ENCODE data around the gene ZBTB17.

Gene ZBTB17

GRCh38 chr1:15960808-15961207, 15.1 kb downstream of the ZBTB17 start:
- DNase-seq (ENCODE audit: low read depth in 2 of 2) = no peak

DNA sequence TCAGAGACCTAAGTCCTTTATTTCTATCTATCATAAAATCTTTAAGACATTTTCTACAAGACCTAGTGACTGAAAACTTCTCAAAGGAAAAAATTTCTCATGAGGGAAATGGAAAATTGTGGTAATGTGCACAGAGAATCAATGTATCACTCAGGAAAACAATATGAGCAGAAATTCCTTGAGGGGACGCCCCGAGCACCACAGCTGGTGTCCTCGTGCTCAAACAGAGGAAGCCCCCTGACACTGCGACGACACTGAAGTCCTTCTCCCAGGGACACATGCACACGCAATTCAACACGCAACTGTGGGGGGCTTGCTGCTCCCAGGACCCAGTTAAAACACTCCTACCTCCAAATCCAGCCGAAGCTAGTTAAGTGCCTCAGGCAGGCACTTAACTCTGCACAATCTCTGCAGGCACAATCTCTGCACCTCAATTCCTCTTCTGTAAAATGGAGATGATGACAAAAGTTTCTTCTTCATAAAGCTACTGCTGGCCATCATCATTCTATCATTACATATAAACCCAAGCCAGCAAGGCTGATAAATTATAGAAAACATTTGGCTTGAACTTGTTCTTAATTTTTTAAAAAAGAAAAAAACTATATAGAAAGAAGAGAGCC, 16.0 kb downstream of the ZBTB17 start:
- DNase-seq (ENCODE audit: low read depth in 2 of 2) = peak in 1 of 2 donors; percentile 19

- DNase-seq (ENCODE audit: low read depth in 2 of 2) = no peak
Measured at GRCh38 chr1:15959424-15959823, 16.5 kb downstream of the ZBTB17 start.

- no peak for DNase-seq (ENCODE audit: low read depth in 2 of 2)
Measured at GRCh38 chr1:15958793-15959192, 17.1 kb downstream of the ZBTB17 start.

- no peak for DNase-seq (ENCODE audit: low read depth in 2 of 2)
Measured at GRCh38 chr1:15958111-15958510, 17.8 kb downstream of the ZBTB17 start.

GRCh38 chr1:15957221-15958095, 18.4 kb downstream of the ZBTB17 start:
- no peak for DNase-seq (ENCODE audit: low read depth in 2 of 2)

GRCh38 chr1:15956150-15956549, 19.8 kb downstream of the ZBTB17 start:
- DNase-seq (ENCODE audit: low read depth in 2 of 2) = no peak

GRCh38 chr1:15955552-15955951, 20.3 kb downstream of the ZBTB17 start:
- no peak for DNase-seq (ENCODE audit: low read depth in 2 of 2)

DNA sequence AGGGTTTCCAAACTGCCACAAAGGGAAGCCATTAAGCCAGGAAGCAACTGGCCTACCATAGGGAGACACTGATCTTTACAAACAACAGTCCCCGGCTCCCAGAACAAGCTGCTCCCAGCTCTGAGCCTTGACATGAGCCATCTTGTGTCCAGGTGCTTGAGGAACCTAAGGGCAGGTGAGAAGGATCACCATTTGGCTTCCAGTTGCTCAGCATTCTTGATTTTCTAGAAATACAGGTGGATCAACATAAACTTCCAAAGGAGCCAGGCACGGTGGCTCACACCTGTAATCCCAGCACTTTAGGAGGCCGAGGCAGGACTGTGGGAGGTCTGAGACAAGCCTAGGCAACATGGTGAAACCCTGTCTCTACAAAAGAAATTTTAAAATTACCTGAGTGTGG, 21.6 kb downstream of the ZBTB17 start:
- DNase-seq (ENCODE audit: low read depth in 2 of 2) = no peak

DNA sequence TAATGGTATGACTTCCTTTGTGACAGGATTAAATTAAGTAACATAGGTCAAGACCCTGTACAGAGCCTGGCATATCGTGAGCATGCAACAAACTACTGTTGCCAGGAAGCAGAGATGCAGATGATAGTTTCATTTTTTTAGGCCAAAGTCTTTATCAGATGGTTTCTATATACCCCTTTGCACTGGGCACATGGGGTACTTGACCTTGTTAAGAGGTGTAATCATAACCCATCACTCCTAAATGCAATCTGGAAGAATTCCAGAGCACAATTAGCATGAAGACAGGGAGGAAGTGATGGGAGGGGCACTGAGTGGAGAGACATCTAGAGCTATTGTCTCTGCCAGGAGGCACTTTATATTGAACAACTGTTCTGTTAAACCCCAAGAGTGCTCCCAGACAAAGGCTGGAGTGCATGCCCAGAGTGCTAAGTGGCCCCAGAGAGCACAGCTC, 22.1 kb downstream of the ZBTB17 start:
- no peak for DNase-seq (ENCODE audit: low read depth in 2 of 2)

DNA sequence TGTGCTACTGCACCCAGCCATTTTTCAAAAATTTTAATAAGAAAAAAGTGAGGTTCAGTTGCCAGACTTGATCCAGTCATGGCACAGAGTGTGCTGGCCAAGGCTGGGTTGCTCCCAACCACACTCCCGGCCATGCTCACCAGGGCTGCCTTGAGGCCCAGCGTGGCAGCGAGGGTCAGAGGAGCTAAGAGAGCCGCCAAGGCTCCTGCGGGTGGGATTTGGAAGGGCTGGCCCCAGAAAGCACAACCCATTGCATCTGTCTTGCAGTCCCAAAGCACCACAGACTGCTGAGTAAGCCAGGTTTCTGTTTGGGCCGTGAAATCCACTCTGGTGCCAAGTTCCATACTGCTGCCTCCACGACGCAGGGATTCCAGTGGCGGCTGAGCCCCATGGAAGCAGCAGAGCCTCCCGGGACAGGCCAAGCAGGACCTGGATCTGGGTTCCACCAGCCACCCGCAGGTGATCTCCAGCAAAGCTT, 22.6 kb downstream of the ZBTB17 start:
- no peak for DNase-seq (ENCODE audit: low read depth in 2 of 2)

DNA sequence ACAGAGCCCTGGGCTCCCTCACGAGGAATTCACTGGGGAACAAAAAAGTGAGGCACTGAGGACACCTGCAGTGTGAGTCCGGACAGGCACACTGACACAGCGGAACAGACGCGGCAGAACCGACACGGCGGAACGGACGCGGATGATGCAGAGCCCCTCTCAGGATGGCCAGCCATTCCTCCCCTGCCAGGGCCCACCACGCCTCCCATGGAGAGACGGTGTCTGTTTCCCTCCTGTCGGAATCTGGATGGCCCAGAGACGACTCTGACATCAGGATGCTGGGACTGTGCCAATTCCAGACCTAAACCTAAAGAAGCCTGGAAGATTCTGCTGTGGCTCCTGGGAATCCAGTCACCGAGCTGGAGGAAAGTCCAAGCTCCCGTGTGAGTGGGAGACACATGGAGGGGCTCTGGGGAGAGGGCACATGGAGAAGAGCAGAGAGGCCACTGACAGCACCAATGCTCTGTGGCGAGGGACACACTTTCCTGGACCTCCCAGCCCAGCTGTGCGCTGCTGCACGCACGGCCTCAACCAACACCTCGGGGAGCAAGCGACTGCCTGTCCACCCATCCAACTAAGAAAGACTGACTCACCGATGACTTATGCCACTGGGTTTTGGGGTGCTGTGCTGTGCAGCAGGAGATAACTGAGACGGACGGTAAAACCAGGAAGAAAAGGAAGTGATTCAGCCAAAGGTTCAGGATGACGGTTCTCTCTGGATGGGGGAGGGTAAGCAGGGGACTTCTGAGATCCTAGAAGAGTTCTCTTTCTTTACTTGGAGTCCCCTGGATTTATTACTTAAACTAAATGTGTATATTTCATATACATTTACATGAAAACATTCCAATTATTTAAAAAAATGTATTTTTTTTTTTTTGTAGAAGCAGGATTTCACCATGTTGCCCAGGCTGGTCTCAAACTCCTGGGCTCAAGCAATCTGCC, 23.3 kb downstream of the ZBTB17 start:
- peak in 1 of 2 donors; percentile 55 for DNase-seq (ENCODE audit: low read depth in 2 of 2)

DNA sequence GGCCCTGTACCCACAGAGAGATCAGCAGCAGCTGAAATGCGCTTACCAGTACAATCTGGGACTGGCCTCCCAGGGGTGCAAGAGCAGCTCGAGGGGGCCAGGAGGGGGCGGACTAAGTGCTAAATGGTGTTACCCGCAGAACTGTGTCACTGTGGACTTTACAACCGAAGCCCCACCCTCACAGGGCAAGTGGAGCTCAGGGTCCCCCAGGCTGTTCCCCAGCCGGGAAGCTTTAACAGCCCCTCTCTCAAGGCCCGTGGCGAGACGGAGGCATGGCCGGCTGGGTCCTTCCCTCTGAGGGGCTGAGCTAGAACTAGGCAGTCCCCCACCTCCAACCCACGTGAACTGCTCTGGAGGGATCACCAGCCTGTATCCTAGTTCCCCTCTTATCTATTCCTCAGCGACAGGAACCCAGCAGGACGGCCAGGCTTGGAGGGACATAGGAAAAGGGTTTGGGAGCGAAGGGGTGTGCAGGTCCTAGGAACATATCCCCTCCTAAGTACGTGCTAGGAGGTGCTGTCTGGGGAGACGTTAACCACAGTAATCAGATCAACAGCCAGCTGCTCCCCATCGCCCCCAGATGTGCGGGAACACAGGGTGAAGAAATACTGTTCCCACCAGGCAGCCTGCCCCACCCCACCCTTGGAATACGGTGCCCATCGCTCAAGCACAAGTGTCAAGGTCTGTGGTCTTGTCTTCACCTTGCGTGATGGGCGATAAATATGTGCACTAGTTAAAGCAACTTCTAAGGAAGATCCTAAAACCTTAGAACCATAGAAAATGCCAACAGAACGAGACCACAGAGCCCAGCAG, 24.4 kb downstream of the ZBTB17 start:
- peak in 1 of 2 donors; percentile 67 for DNase-seq (ENCODE audit: low read depth in 2 of 2)

DNA sequence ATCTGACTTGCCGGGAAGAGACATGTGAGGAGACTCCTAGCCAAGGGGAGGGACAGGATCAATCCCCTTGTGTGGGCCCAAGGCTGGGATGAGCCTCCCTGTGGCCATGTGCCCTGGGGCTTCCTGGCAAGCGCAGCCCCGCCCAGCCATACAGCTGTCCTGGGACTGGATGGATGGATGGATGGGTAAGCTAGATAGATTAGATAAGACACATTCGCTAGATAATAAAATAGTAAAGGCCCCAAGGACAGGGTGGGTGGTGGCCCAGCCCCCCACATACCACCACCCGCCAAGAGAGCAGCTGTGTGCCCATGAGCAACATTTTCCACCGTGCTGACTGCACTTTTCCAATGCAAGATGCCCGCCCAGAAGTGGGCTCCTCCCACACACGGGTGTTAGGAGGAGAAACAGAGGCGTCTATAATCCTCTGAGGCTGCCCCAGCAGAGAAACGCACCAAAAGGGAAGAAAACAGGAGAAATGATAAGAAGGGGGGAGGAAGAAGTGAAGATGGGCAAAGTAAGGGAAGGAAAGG, 25.1 kb downstream of the ZBTB17 start:
- DNase-seq (ENCODE audit: low read depth in 2 of 2) = peak; percentile 79 to 81

DNA sequence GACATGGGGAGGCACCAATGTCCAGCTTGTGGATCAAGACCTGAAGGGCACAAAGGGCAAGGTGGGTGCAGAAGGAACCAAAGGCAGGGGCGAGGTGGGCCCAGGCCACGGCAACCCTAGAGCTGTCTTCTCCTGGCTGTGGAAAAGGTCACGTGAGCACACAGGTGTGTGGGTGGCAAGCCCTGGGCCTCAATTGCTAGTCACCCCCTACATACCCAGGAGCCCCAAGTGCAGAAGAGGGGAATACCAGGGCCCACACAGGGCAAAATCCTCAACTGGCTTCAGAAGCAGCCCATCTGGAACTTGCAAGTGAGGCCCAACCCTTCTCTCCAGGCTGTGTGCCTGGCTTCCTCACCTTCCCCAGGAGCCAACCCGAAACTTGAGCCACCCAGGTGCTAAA, 25.6 kb downstream of the ZBTB17 start:
- peak; percentile 59 to 68 for DNase-seq (ENCODE audit: low read depth in 2 of 2)

DNA sequence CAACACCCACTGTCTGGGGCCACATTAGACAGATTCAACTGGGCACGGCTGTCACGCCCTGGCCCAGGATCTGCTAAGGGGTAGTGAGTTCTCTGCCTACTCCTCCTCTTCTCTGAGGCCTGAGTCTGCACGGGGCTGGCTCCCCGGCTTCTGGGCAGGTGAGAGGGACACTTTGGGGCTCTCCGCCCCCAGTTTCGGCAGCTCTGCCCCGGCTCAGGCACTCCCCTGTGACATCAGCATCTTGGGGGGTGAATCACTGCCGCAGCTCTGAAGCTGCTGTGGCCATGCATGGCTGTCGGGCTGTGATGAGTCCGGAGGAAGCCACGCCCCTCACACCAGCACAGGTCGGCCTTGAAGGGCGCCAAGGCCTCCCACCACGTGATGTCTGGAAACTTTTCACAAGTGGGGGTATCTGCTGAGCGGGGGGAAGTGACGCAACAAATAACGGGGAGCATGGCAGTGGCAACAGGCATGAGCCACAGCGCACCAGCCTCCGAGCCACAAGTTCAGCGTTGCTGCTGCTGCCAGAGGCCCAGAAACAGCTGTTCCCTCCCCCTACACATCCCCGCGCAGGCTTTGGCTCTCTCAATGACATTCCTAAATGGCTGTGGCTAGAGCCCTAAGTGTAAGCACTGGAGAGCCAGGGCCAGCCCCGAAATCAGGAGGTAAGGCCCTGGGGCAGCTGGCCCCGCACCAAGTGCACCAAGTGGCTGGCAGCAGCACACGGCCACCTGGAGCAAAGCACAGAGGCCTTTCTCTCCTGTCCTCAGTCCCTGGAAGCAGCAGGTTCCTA, 26.3 kb downstream of the ZBTB17 start:
- DNase-seq (ENCODE audit: low read depth in 2 of 2) = peak; percentile 94

DNA sequence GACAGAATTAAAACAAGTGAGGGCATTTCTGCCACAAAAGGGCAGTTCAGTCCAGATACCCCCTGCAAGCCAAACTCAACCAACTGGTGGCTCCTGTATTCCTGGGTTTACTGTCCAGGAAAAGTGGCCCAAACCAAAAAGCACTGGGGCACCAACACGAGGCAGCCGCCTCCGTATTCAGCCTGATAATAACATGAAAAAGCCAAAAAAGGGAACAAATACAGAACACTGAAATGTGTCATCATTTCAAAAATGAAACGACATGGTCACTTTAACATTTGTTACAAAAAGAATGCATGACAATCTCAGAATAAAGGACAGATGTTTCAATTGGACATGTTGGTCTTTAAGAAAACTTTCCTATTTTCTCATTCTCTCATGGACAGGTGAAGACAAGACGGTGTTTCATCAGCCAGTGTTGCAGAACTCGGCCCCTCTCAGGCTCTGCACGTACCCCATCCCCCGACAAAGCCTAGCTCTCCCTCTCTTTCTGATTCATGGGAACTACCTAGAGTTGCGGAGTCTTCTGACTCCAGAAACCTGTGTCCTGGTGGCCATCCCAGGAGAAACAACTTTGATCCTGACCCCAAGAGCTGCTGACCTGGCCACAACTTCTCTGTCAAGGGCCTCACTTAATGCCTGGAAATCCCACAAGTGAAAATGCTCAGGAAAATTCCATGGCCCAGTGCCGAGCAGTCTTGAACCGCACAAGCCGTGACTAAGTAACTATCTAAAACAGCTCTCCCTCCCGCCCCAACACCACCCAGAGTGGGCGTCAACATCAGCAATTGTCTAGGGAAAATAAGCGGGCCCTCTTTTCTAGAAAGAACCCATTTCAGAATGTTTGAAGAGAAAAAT, 27.1 kb downstream of the ZBTB17 start:
- DNase-seq (ENCODE audit: low read depth in 2 of 2) = peak; percentile 48 to 49

DNA sequence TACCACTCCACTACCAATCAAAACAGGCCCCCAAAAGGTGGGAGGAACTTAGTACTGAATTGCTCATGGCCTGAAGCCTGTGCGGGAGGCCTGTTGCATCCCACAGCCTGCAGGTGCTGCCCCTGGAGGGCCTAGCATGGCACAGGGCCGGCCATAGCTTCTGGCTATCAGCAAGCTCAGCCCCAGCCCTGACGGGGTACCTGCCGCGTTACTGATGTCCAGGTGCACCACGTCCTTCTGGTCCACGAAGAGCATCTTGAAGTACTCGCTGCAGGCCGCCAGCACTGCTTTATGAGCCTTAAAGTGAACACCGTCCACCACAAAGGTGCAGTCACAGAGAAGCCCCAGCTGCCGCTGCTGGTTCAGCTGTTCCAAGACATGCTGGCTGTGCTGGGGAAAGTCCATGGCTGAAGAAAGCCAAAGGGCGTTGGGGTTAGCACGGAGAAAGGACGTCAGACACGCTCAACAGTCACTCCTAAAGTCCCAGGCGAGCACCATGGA, 27.8 kb downstream of the ZBTB17 start:
- DNase-seq (ENCODE audit: low read depth in 2 of 2) = peak in 1 of 2 donors; percentile 26

Measured in stimulated activated CD8-positive, alpha-beta memory T cell treated with anti-CD3 and anti-CD28 coated beads, Interleukin-15, amount 100 ng/mL, for 48 hours (primary cell).